Activated B cell treated with CpG ODN at 0.5 μM for 24 hours (primary cell): ENCODE data around the gene GALNT9. TPM values are rescaled to one million over a fixed set of nuclear protein-coding genes. Genes with fewer than 3 reads are reported as not detected.

Experiments used
- ATAC-seq: fragments of 200-7000 bp; cut with Tn5 transposase; one replicate; pipeline ENCODE4 v1.10.0; 2021; ENCODE audit warnings: low read depth, mild to moderate bottlenecking, moderate library complexity
- CTCF ChIA-PET: fragments of 350-600 bp; sonication (Branson Sonifier 250); formaldehyde crosslinking; loops from one replicate; lab custom pipeline; 2021; ENCODE audit warnings: antibody characterized with exemption; lab: Charles Lee
- POLR2A ChIA-PET: fragments of 350-600 bp; sonication (Branson Sonifier 250); formaldehyde crosslinking; loops from one replicate; lab custom pipeline; 2021; ENCODE audit warnings: antibody characterized with exemption; lab: Charles Lee
- DNase-seq: peaks from one replicate; pipeline ENCODE4 v3.0.0; 2022
- H3K27ac Mint-ChIP-seq: one replicate; pipeline ENCODE4 v1.8.0; 2020; ENCODE audit warnings: mixed read lengths
- H3K27me3 Mint-ChIP-seq: one replicate; pipeline ENCODE4 v1.8.0; 2021; ENCODE audit warnings: mixed read lengths
- H3K36me3 Mint-ChIP-seq: one replicate; pipeline ENCODE4 v1.8.0; 2021; ENCODE audit warnings: low read depth, mixed read lengths
- H3K4me1 Mint-ChIP-seq: one replicate; pipeline ENCODE4 v1.8.0; 2021; ENCODE audit warnings: mixed read lengths
- H3K4me3 Mint-ChIP-seq: one replicate; pipeline ENCODE4 v1.8.0; 2020; ENCODE audit warnings: mild to moderate bottlenecking, mixed read lengths
- H3K9me3 Mint-ChIP-seq: one replicate; pipeline ENCODE4 v1.8.0; 2020; ENCODE audit warnings: mixed read lengths
- intact Hi-C: fragments of 100-400 bp; cut with micrococcal nuclease; formaldehyde crosslinking; loops from one replicate; pipeline ENCODE4 v1.15.1; 2024
- total RNA-seq: library from RNA; stranded (reverse); gene quantifications from 2 replicates; pipeline ENCODE4 v1.2.3, GENCODE V29; 2022
- TF ChIP-seq, protein P1 (sequence below): fragments of 200-600 bp; IDR thresholded peaks from one replicate; pipeline ENCODE4 v1.8.0; 2022; ENCODE audit warnings: antibody characterized with exemption, mild to moderate bottlenecking

GALNT9 gene
- total RNA-seq, 1 donor from 2014 or later = not detected

DNA sequence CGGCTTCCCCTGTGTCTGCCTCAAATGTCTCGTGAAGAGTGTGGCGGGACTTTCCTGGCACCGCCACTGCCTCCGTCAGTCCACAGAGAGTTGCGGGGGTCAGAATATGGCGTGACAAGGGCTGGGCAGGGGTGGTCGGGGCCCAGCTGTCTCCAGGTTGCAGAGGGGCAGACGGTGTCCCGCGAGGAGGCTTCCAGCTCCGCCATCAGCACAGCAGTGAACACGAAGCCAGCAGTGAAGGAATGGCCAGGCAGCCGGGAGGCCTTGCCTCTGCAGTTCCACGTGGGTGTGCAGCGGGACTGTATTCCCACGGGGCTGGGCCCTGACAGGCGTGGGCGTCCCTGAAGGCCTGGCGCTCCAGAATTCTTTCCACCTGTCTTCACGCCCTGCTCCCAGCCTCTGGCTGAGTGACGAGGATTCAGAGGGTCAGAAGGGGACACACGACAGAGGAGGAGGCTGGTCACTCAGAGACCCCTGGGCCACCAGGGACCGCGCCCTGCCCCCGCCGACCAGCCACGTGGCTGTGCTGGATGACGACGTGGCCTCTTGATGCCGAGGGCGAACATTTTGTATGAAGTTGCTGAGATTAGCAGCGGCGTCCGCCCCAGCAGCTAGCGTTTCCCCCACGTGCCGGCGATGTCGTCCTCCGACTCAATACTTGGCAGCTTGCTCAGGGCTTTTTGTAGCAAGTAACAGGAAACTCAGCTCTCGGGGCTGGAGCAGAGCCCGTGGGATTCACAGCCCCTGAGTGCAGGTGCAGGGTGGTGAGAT lies 25.0 kb upstream of the GALNT9 start:
- ChIA-PET CTCF (no interaction called here), POLR2A (no interaction called here)
- H3K4me3 Mint-ChIP-seq = no peak overlapping the region
- no peaks in the 10 kb centered on the region for H3K36me3 Mint-ChIP-seq
- TF ChIP-seq, protein P1, sequence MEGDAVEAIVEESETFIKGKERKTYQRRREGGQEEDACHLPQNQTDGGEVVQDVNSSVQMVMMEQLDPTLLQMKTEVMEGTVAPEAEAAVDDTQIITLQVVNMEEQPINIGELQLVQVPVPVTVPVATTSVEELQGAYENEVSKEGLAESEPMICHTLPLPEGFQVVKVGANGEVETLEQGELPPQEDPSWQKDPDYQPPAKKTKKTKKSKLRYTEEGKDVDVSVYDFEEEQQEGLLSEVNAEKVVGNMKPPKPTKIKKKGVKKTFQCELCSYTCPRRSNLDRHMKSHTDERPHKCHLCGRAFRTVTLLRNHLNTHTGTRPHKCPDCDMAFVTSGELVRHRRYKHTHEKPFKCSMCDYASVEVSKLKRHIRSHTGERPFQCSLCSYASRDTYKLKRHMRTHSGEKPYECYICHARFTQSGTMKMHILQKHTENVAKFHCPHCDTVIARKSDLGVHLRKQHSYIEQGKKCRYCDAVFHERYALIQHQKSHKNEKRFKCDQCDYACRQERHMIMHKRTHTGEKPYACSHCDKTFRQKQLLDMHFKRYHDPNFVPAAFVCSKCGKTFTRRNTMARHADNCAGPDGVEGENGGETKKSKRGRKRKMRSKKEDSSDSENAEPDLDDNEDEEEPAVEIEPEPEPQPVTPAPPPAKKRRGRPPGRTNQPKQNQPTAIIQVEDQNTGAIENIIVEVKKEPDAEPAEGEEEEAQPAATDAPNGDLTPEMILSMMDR = no peak
- H3K27me3 Mint-ChIP-seq = no peaks in the 10 kb centered on the region
- ATAC-seq (no peak), DNase-seq (no peak)
- H3K4me1 Mint-ChIP-seq = no peaks in the 10 kb centered on the region
- H3K9me3 Mint-ChIP-seq = no peaks in the 10 kb centered on the region
- H3K27ac Mint-ChIP-seq = no peak overlapping the region
- intact Hi-C loops = no loop called here

GRCh38 chr12:132353811-132354210 lies 24.4 kb upstream of the GALNT9 start:
- Mint-ChIP-seq H3K4me1 (no peaks in the 10 kb centered on the region), H3K27me3 (no peaks in the 10 kb centered on the region), H3K36me3 (no peaks in the 10 kb centered on the region), H3K4me3 (no peak overlapping the region), H3K9me3 (no peaks in the 10 kb centered on the region), H3K27ac (no peak overlapping the region)
- intact Hi-C loops = no loop called here
- DNase-seq (no peak), ATAC-seq (no peak)
- CTCF ChIA-PET = no interaction called here
- TF ChIP-seq, protein P1 = no peak
- POLR2A ChIA-PET = no interaction called here

DNA sequence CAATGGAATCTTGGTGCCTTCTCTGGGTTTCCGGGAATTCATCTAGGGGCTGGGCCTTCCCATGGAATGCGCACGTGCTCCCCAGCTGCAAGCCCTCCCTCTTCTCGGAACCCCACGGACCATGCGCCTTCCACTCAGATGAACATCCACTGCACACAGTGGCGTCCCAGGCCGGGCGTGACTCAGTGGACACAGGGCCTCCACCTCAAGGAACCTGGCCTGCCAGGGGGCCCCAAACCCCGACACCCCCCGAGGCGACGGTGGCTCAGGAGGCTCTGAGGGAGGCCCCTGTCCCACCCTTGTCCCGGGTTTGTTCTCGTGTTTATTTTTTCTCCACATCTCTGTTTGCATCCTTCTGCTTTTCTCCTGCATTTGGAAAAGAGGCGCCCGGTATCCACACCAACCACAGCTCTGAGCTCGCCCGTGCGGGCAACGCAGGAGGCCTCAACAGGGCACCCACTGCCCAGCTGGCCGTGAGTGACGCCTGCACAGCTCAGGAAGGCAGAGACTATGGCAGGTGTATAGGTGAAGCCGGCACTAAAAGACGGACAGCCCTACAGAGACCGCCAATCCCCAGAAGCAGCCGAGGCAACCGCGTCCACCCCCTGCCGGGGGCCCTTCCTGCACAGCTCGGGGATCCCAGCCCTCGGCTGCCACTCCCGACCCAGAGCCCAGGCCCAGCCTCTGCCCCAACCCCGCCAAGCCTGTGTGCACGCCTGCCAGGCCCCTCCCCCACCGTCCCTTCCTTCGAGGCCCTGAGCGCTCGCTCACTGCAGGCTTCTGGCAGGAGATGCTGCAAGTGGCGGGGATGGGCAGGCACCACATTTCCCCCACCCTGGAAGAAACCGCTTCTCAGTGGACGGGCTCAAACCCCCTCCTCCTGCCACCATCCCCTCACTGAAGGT lies 23.8 kb upstream of the GALNT9 start:
- Mint-ChIP-seq H3K4me1 (no peaks in the 10 kb centered on the region), H3K9me3 (no peaks in the 10 kb centered on the region), H3K27ac (no peak overlapping the region), H3K27me3 (no peaks in the 10 kb centered on the region), H3K4me3 (no peak overlapping the region), H3K36me3 (no peaks in the 10 kb centered on the region)
- CTCF ChIA-PET = no interaction called here
- POLR2A ChIA-PET = no interaction called here
- no peak for DNase-seq
- ATAC-seq = no peak
- intact Hi-C loops = no loop called here
- TF ChIP-seq, protein P1 = no peak

GRCh38 chr12:132351751-132352495 lies 22.5 kb upstream of the GALNT9 start:
- no peaks in the 10 kb centered on the region for H3K4me1 Mint-ChIP-seq
- POLR2A ChIA-PET = no interaction called here
- H3K27me3 Mint-ChIP-seq = no peaks in the 10 kb centered on the region
- CTCF ChIA-PET = no interaction called here
- H3K27ac Mint-ChIP-seq = no peak overlapping the region
- TF ChIP-seq, protein P1 = no peak
- intact Hi-C loops = no loop called here
- ATAC-seq = no peak
- no peaks in the 10 kb centered on the region for H3K36me3 Mint-ChIP-seq
- DNase-seq = no peak
- H3K4me3 Mint-ChIP-seq = no peak overlapping the region
- H3K9me3 Mint-ChIP-seq = no peaks in the 10 kb centered on the region
